ENCODE results near the gene ADCY7. TPM values are rescaled to one million over a fixed set of nuclear protein-coding genes. Genes with fewer than 3 reads are reported as not detected.

ADCY7 gene
- total and polyA plus RNA-seq, 2 donors (not counting 1 experiment from before 2014, with no cell fraction given) = 9.9 to 34.0 TPM

GRCh38 chr16:50267651-50268050 is 1.3 kb downstream of the ADCY7 start:
- Histone ChIP-seq H3K79me2 (ENCODE audit: control insufficient read depth, insufficient read depth, low read length) (peaks cover 2% of the 10 kb centered on the region), H3K36me3 (ENCODE audit: control insufficient read depth, insufficient read depth, low read length) (no peaks in the 10 kb centered on the region), H3K9ac (ENCODE audit: insufficient read depth, low read length) (no peak overlapping the region), H3K4me2 (ENCODE audit: extremely low read depth, insufficient read depth, low read length) (peak overlapping the region; percentile 90), H3K27me3 (ENCODE audit: control insufficient read depth, insufficient read depth, low read length) (no peaks in the 10 kb centered on the region), H4K20me1 (ENCODE audit: control insufficient read depth, extremely low read depth, insufficient read depth, low read length) (no peaks in the 10 kb centered on the region), H3K9me3 (ENCODE audit: control insufficient read depth, insufficient read depth, low read depth, low read length) (no peaks in the 10 kb centered on the region), H3K4me1 (ENCODE audit: control insufficient read depth, extremely low read depth, insufficient read depth, low read length) (peaks cover 15% of the 10 kb centered on the region), H3K27ac (ENCODE audit: insufficient read depth, low read length) (no peak overlapping the region), H2AFZ (ENCODE audit: low read length) (no peak overlapping the region), H3K4me3 (replicated peaks in 1 of 4; ENCODE audit: control extremely low read depth in 1 of 4, insufficient read depth in 1 of 4, low read depth in 3 of 4, low read length in 4 of 4) (no peak overlapping the region)
- no peak for TF ChIP-seq EZH2 (IDR thresholded peaks at IDR 0.05; ENCODE audit: low read length, missing control alignments)
- no peak for TF ChIP-seq CTCF (conservative IDR thresholded peaks at IDR 0.05 in 1 of 2, IDR thresholded peaks at IDR 0.05 in 1 of 2; ENCODE audit: low read depth in 1 of 2, low read length in 2 of 2)
- DNase-seq (ENCODE audit: low read depth in 2 of 2) = no peak

GRCh38 chr16:50268352-50268751 is 2.0 kb downstream of the ADCY7 start:
- TF ChIP-seq EZH2 (IDR thresholded peaks at IDR 0.05; ENCODE audit: low read length, missing control alignments) (no peak), CTCF (conservative IDR thresholded peaks at IDR 0.05 in 1 of 2, IDR thresholded peaks at IDR 0.05 in 1 of 2; ENCODE audit: low read depth in 1 of 2, low read length in 2 of 2) (no peak)
- Histone ChIP-seq H3K4me3 (replicated peaks in 1 of 4; ENCODE audit: control extremely low read depth in 1 of 4, insufficient read depth in 1 of 4, low read depth in 3 of 4, low read length in 4 of 4) (no peak overlapping the region), H3K27me3 (ENCODE audit: control insufficient read depth, insufficient read depth, low read length) (no peaks in the 10 kb centered on the region), H2AFZ (ENCODE audit: low read length) (no peak overlapping the region), H3K9ac (ENCODE audit: insufficient read depth, low read length) (no peak overlapping the region), H3K4me1 (ENCODE audit: control insufficient read depth, extremely low read depth, insufficient read depth, low read length) (peaks cover 15% of the 10 kb centered on the region), H3K27ac (ENCODE audit: insufficient read depth, low read length) (no peak overlapping the region), H3K36me3 (ENCODE audit: control insufficient read depth, insufficient read depth, low read length) (no peaks in the 10 kb centered on the region), H3K4me2 (ENCODE audit: extremely low read depth, insufficient read depth, low read length) (no peak overlapping the region), H3K9me3 (ENCODE audit: control insufficient read depth, insufficient read depth, low read depth, low read length) (no peaks in the 10 kb centered on the region), H4K20me1 (ENCODE audit: control insufficient read depth, extremely low read depth, insufficient read depth, low read length) (no peaks in the 10 kb centered on the region), H3K79me2 (ENCODE audit: control insufficient read depth, insufficient read depth, low read length) (peaks cover 2% of the 10 kb centered on the region)
- DNase-seq (ENCODE audit: low read depth in 2 of 2) = no peak

GRCh38 chr16:50269061-50269705 is 2.8 kb downstream of the ADCY7 start:
- Histone ChIP-seq H2AFZ (ENCODE audit: low read length) (no peak overlapping the region), H3K79me2 (ENCODE audit: control insufficient read depth, insufficient read depth, low read length) (peaks cover 2% of the 10 kb centered on the region), H3K4me1 (ENCODE audit: control insufficient read depth, extremely low read depth, insufficient read depth, low read length) (peaks cover 15% of the 10 kb centered on the region), H3K9me3 (ENCODE audit: control insufficient read depth, insufficient read depth, low read depth, low read length) (no peaks in the 10 kb centered on the region), H3K9ac (ENCODE audit: insufficient read depth, low read length) (no peak overlapping the region), H3K27ac (ENCODE audit: insufficient read depth, low read length) (no peak overlapping the region), H3K4me2 (ENCODE audit: extremely low read depth, insufficient read depth, low read length) (no peak overlapping the region), H3K36me3 (ENCODE audit: control insufficient read depth, insufficient read depth, low read length) (no peaks in the 10 kb centered on the region), H4K20me1 (ENCODE audit: control insufficient read depth, extremely low read depth, insufficient read depth, low read length) (no peaks in the 10 kb centered on the region), H3K4me3 (replicated peaks in 1 of 4; ENCODE audit: control extremely low read depth in 1 of 4, insufficient read depth in 1 of 4, low read depth in 3 of 4, low read length in 4 of 4) (no peak overlapping the region), H3K27me3 (ENCODE audit: control insufficient read depth, insufficient read depth, low read length) (no peaks in the 10 kb centered on the region)
- DNase-seq (ENCODE audit: low read depth in 2 of 2) = no peak
- TF ChIP-seq CTCF (conservative IDR thresholded peaks at IDR 0.05 in 1 of 2, IDR thresholded peaks at IDR 0.05 in 1 of 2; ENCODE audit: low read depth in 1 of 2, low read length in 2 of 2) (no peak), EZH2 (IDR thresholded peaks at IDR 0.05; ENCODE audit: low read length, missing control alignments) (no peak)
